ENCODE data around the gene PRM1.

Gene PRM1

GRCh38 chr16:11239644-11240632 lies 41.2 kb downstream of the PRM1 start:
- Histone ChIP-seq H3K14ac (ENCODE audit: low read length in 2 of 2) (no peak overlapping the region), H3K9ac (ENCODE audit: low read length) (no peak overlapping the region), H2AFZ (ENCODE audit: low read depth, low read length) (no peak overlapping the region), H2BK15ac (ENCODE audit: low read depth, poor library complexity, severe bottlenecking) (no peak overlapping the region), H3K36me3 (ENCODE audit: control insufficient read depth in 1 of 2, insufficient read depth in 2 of 2, low read depth in 1 of 2, low read length in 2 of 2) (no peaks in the 10 kb centered on the region), H4K91ac (ENCODE audit: low read length) (no peak overlapping the region), H2AK5ac (ENCODE audit: low read length, severe bottlenecking) (no peak overlapping the region), H3K4me3 (ENCODE audit: insufficient read depth in 1 of 2, low read depth in 1 of 2, low read length in 2 of 2) (no peak overlapping the region), H2BK12ac (ENCODE audit: low read length in 2 of 2) (no peak overlapping the region), H3K27me3 (ENCODE audit: control insufficient read depth in 1 of 2, insufficient read depth in 1 of 2, low read length in 2 of 2) (peaks cover 0 to 16% of the 10 kb centered on the region in 2 experiments), H3K4me1 (ENCODE audit: control insufficient read depth, insufficient read depth, low read depth, low read length) (no peaks in the 10 kb centered on the region), H3K23ac (ENCODE audit: low read length in 2 of 2) (no peak overlapping the region), H3K4ac (ENCODE audit: low read depth in 1 of 2, low read length in 2 of 2) (no peak overlapping the region), H3K18ac (ENCODE audit: low read depth in 1 of 2, low read length in 2 of 2) (no peak overlapping the region), H3K27ac (ENCODE audit: low read length, poor library complexity, severe bottlenecking) (no peak overlapping the region), H3K9me3 (ENCODE audit: control insufficient read depth, low read length) (no peaks in the 10 kb centered on the region), H2BK120ac (ENCODE audit: low read depth, low read length) (no peak overlapping the region), H2BK5ac (ENCODE audit: low read depth, low read length, poor library complexity, severe bottlenecking) (no peak overlapping the region), H3K79me1 (replicated peaks; ENCODE audit: low read length, poor library complexity, severe bottlenecking) (no peaks in the 10 kb centered on the region), H3K4me2 (ENCODE audit: low read length, poor library complexity, severe bottlenecking) (no peak overlapping the region), H4K8ac (ENCODE audit: low read length) (no peak overlapping the region)
- DNase-seq = no peak
- WGBS = 81% methylated on average over 10 of the region's 10 CpGs

- Histone ChIP-seq H2BK120ac (ENCODE audit: low read depth, low read length) (no peak overlapping the region), H2BK5ac (ENCODE audit: low read depth, low read length, poor library complexity, severe bottlenecking) (no peak overlapping the region)
- 99% methylated on average over 15 of the region's 15 CpGs for WGBS
Observed at GRCh38 chr16:11238272-11239202, 42.6 kb downstream of the PRM1 start.

GRCh38 chr16:11236461-11237254 lies 44.5 kb downstream of the PRM1 start:
- no peaks in the 10 kb centered on the region for H3K79me1 ChIP-seq (replicated peaks; ENCODE audit: low read length, poor library complexity, severe bottlenecking)
- H3K4ac ChIP-seq (ENCODE audit: low read depth in 1 of 2, low read length in 2 of 2) = no peak overlapping the region

More at GRCh38 chr16:11238272-11239202, 42.6 kb downstream of the PRM1 start:
- no peak overlapping the region for H3K14ac ChIP-seq (ENCODE audit: low read length in 2 of 2)
- no peak overlapping the region for H4K91ac ChIP-seq (ENCODE audit: low read length)
- no peaks in the 10 kb centered on the region for H3K79me1 ChIP-seq (replicated peaks; ENCODE audit: low read length, poor library complexity, severe bottlenecking)
- no peak overlapping the region for H3K4ac ChIP-seq (ENCODE audit: low read depth in 1 of 2, low read length in 2 of 2)
- peaks cover 0 to 13% of the 10 kb centered on the region in 2 experiments for H3K27me3 ChIP-seq (ENCODE audit: control insufficient read depth in 1 of 2, insufficient read depth in 1 of 2, low read length in 2 of 2)
- H4K8ac ChIP-seq (ENCODE audit: low read length) = no peak overlapping the region
- no peak overlapping the region for H2BK15ac ChIP-seq (ENCODE audit: low read depth, poor library complexity, severe bottlenecking)
- H2BK12ac ChIP-seq (ENCODE audit: low read length in 2 of 2) = no peak overlapping the region
- H3K36me3 ChIP-seq (ENCODE audit: control insufficient read depth in 1 of 2, insufficient read depth in 2 of 2, low read depth in 1 of 2, low read length in 2 of 2) = no peaks in the 10 kb centered on the region
- H3K4me1 ChIP-seq (ENCODE audit: control insufficient read depth, insufficient read depth, low read depth, low read length) = no peaks in the 10 kb centered on the region
- H3K4me2 ChIP-seq (ENCODE audit: low read length, poor library complexity, severe bottlenecking) = no peak overlapping the region
- DNase-seq = no peak
- H2AFZ ChIP-seq (ENCODE audit: low read depth, low read length) = no peak overlapping the region
- H3K4me3 ChIP-seq (ENCODE audit: insufficient read depth in 1 of 2, low read depth in 1 of 2, low read length in 2 of 2) = no peak overlapping the region
- no peak overlapping the region for H2AK5ac ChIP-seq (ENCODE audit: low read length, severe bottlenecking)
- no peak overlapping the region for H3K9ac ChIP-seq (ENCODE audit: low read length)
- no peak overlapping the region for H3K27ac ChIP-seq (ENCODE audit: low read length, poor library complexity, severe bottlenecking)
- no peak overlapping the region for H3K18ac ChIP-seq (ENCODE audit: low read depth in 1 of 2, low read length in 2 of 2)
- H3K23ac ChIP-seq (ENCODE audit: low read length in 2 of 2) = no peak overlapping the region
- no peaks in the 10 kb centered on the region for H3K9me3 ChIP-seq (ENCODE audit: control insufficient read depth, low read length)

More at GRCh38 chr16:11236461-11237254, 44.5 kb downstream of the PRM1 start:
- H4K91ac ChIP-seq (ENCODE audit: low read length) = no peak overlapping the region
- H3K9ac ChIP-seq (ENCODE audit: low read length) = no peak overlapping the region
- H2BK120ac ChIP-seq (ENCODE audit: low read depth, low read length) = no peak overlapping the region
- H3K36me3 ChIP-seq (ENCODE audit: control insufficient read depth in 1 of 2, insufficient read depth in 2 of 2, low read depth in 1 of 2, low read length in 2 of 2) = no peaks in the 10 kb centered on the region
- peaks cover 2% of the 10 kb centered on the region for H3K4me1 ChIP-seq (ENCODE audit: control insufficient read depth, insufficient read depth, low read depth, low read length)
- no peak overlapping the region for H3K4me3 ChIP-seq (ENCODE audit: insufficient read depth in 1 of 2, low read depth in 1 of 2, low read length in 2 of 2)
- H4K8ac ChIP-seq (ENCODE audit: low read length) = no peak overlapping the region
- no peak overlapping the region for H2BK5ac ChIP-seq (ENCODE audit: low read depth, low read length, poor library complexity, severe bottlenecking)
- H3K9me3 ChIP-seq (ENCODE audit: control insufficient read depth, low read length) = no peaks in the 10 kb centered on the region
- WGBS = 92% methylated on average over 10 of the region's 10 CpGs
- H3K4me2 ChIP-seq (ENCODE audit: low read length, poor library complexity, severe bottlenecking) = no peak overlapping the region
- no peak overlapping the region for H2BK15ac ChIP-seq (ENCODE audit: low read depth, poor library complexity, severe bottlenecking)
- H3K23ac ChIP-seq (ENCODE audit: low read length in 2 of 2) = no peak overlapping the region
- H3K27ac ChIP-seq (ENCODE audit: low read length, poor library complexity, severe bottlenecking) = no peak overlapping the region
- DNase-seq = no peak
- H3K27me3 ChIP-seq (ENCODE audit: control insufficient read depth in 1 of 2, insufficient read depth in 1 of 2, low read length in 2 of 2) = peaks cover 0 to 4% of the 10 kb centered on the region in 2 experiments
- peak overlapping the region in 1 of 2 experiments; percentile 6 for H3K14ac ChIP-seq (ENCODE audit: low read length in 2 of 2)
- no peak overlapping the region for H2AFZ ChIP-seq (ENCODE audit: low read depth, low read length)
- H3K18ac ChIP-seq (ENCODE audit: low read depth in 1 of 2, low read length in 2 of 2) = no peak overlapping the region
- no peak overlapping the region for H2BK12ac ChIP-seq (ENCODE audit: low read length in 2 of 2)
- H2AK5ac ChIP-seq (ENCODE audit: low read length, severe bottlenecking) = no peak overlapping the region

All from mesenchymal stem cell (in vitro differentiated cells and primary cell).